Spleen (tissue), 11 donors: ENCODE measurements around the gene ARHGAP10. TPM values are rescaled to one million over a fixed set of nuclear protein-coding genes. Genes with fewer than 3 reads are reported as not detected.

Experiments used
- DNase-seq: peaks from one replicate; pipeline ENCODE4 v3.0.0-alpha.2; 2020
- H3K27ac ChIP-seq, 8 donors: fragments of 200-600 bp; sonication (generic) in 7 of 8; 1 replicate in 4 of 8; 2 replicates in 4 of 8; pipeline versions ENCODE4 v1.5.0 to v1.8.0; 2016 to 2021; ENCODE audit warnings: inconsistent platforms in 4 of 8, mild to moderate bottlenecking in 4 of 8, moderate library complexity in 1 of 8
- H3K27me3 ChIP-seq, 7 donors: fragments of 200-600 bp; sonication (generic) in 6 of 7; replicated peaks in 1 of 7; 1 replicate in 4 of 7; 2 replicates in 3 of 7; pipeline versions ENCODE4 v1.5.0 to v1.8.0; 2016 to 2021; ENCODE audit warnings: inconsistent platforms in 3 of 7, mild to moderate bottlenecking in 1 of 7
- H3K36me3 ChIP-seq, 6 donors: fragments of 200-600 bp; sonication (generic) in 5 of 6; 1 replicate in 4 of 6; 2 replicates in 2 of 6; pipeline versions ENCODE4 v1.5.0 to v1.8.0; 2016 to 2021; ENCODE audit warnings: inconsistent platforms in 2 of 6
- H3K4me1 ChIP-seq, 6 donors: fragments of 200-600 bp; sonication (generic) in 5 of 6; 1 replicate in 3 of 6; 2 replicates in 3 of 6; pipeline versions ENCODE4 v1.5.0 to v1.8.0; 2016 to 2021; ENCODE audit warnings: inconsistent platforms in 3 of 6
- H3K4me3 ChIP-seq, 8 donors: fragments of 200-600 bp; sonication (generic) in 7 of 8; 1 replicate in 4 of 8; 2 replicates in 4 of 8; pipeline versions ENCODE4 v1.5.0 to v1.8.0; 2016 to 2021; ENCODE audit warnings: inconsistent platforms in 4 of 8, mild to moderate bottlenecking in 4 of 8, moderate library complexity in 2 of 8
- H3K9me3 ChIP-seq, 8 donors: fragments of 200-600 bp; sonication (generic) in 7 of 8; 1 replicate in 4 of 8; 2 replicates in 4 of 8; pipeline versions ENCODE4 v1.5.0 to v1.8.0; 2016 to 2021; ENCODE audit warnings: inconsistent platforms in 4 of 8
- POLR2A ChIP-seq, 3 donors: fragments of 450-650 bp; IDR thresholded peaks; one replicate each; pipeline ENCODE4 v1.5.1; 2017; ENCODE audit warnings: antibody characterized with exemption in 3 of 3, mild to moderate bottlenecking in 1 of 3
- POLR2AphosphoS5 ChIP-seq, 3 donors: sonication (generic); formaldehyde crosslinking; IDR thresholded peaks; one replicate each; pipeline ENCODE4 v1.5.1; 2017; ENCODE audit warnings: antibody characterized with exemption in 3 of 3
- WGBS, 5 donors: extraction: QIAGEN DNeasy Blood & Tissue Kit in 3 of 5; methylation state at CpG; one replicate each; pipeline versions ENCODE4 v1.1.5 to v1.1.7; 2013 to 2018; 5-methylcytosine and 5-hydroxymethylcytosine counted together
- intact Hi-C: fragments of 100-400 bp; cut with DNase I; formaldehyde crosslinking; loops from one replicate; pipeline ENCODE4 v1.15.0; 2023; ENCODE audit warnings: low total_unique reads
- polyA plus RNA-seq, 3 donors: library from polyadenylated mRNA; stranded (reverse); fragments of 200-250 nt; gene quantifications; one replicate each; pipeline ENCODE4 v1.2.1, GENCODE V29; 2013
- total RNA-seq, 7 donors: library from RNA; depleted of rRNA in 3 of 7; stranded (reverse); fragments of >200 nt in 3 of 7; fragmentation: NEBNext Ultra II Directional in 4 of 7; extraction: Animal tissue kit (Norgen Biotek cat#: 25700) in 4 of 7; gene quantifications; one replicate each; pipeline versions ENCODE4 v1.1.0 to v1.2.1, GENCODE V29; 2016 to 2021
- TF ChIP-seq, protein P1 (sequence below), 11 experiments: fragments of 200-600 bp in 7 of 11; fragments of 450-650 bp in 4 of 11; sonication (generic) in 4 of 11; IDR thresholded peaks in 8 of 11; conservative IDR thresholded peaks in 3 of 11; 1 replicate in 7 of 11; 2 replicates in 4 of 11; pipeline versions ENCODE4 v1.4.0 to v1.8.0; 2016 to 2021; ENCODE audit warnings: antibody characterized with exemption in 11 of 11, inconsistent platforms in 4 of 11, mild to moderate bottlenecking in 1 of 11
- donor health status: healthy with polysubstance abuse.
- donor health status: DM: no; HTN: no; CAD: no; lungs with moderate emphysema.
- donor health status: DM: no; HTN: no; CAD: no.
- donor health status: Bipolar disorder and iron deficiency.
- donor health status: healthy.
- donor health status: DM: no; HTN: no; CAD: no.
- donor health status: DM: yes; HTN: yes; CAD: no.

ARHGAP10 gene
- total and polyA plus RNA-seq, 10 donors, result 4.0 to 35.5 (median 13.3) TPM

- intact Hi-C loops, result no loop called here
- Histone ChIP-seq H3K27ac (no peak overlapping the region), H3K36me3 (peaks cover 0 to 12% (median 0%) of the 10 kb centered on the region in 6 donors), H3K9me3 (no peaks in the 10 kb centered on the region), H3K4me1 (peaks cover 0 to 5% (median 0%) of the 10 kb centered on the region in 6 donors), H3K4me3 (no peak overlapping the region), H3K27me3 (no peaks in the 10 kb centered on the region)
- DNase-seq, result no peak
- 88 to 95% (median 89%) methylated on average over 5 of the region's 5 CpGs for whole genome bisulfite sequencing, 5 donors
- TF ChIP-seq, protein P1, sequence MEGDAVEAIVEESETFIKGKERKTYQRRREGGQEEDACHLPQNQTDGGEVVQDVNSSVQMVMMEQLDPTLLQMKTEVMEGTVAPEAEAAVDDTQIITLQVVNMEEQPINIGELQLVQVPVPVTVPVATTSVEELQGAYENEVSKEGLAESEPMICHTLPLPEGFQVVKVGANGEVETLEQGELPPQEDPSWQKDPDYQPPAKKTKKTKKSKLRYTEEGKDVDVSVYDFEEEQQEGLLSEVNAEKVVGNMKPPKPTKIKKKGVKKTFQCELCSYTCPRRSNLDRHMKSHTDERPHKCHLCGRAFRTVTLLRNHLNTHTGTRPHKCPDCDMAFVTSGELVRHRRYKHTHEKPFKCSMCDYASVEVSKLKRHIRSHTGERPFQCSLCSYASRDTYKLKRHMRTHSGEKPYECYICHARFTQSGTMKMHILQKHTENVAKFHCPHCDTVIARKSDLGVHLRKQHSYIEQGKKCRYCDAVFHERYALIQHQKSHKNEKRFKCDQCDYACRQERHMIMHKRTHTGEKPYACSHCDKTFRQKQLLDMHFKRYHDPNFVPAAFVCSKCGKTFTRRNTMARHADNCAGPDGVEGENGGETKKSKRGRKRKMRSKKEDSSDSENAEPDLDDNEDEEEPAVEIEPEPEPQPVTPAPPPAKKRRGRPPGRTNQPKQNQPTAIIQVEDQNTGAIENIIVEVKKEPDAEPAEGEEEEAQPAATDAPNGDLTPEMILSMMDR (IDR thresholded peaks at IDR 0.05 in 8 of 11, conservative IDR thresholded peaks at IDR 0.05 in 3 of 11), result no peak
- no peak for TF ChIP-seq POLR2AphosphoS5 (IDR thresholded peaks at IDR 0.05)
- TF ChIP-seq POLR2A (IDR thresholded peaks at IDR 0.05), result no peak
These were observed 236.8 kb downstream of the ARHGAP10 start for GRCh38 chr4:147968641-147969040.

GRCh38 chr4:147969573-147970385 is 237.9 kb downstream of the ARHGAP10 start:
- intact Hi-C loops, result no loop called here
- Histone ChIP-seq H3K4me1 (peaks cover 0 to 5% (median 0%) of the 10 kb centered on the region in 6 donors), H3K9me3 (no peaks in the 10 kb centered on the region), H3K27me3 (no peaks in the 10 kb centered on the region), H3K4me3 (no peak overlapping the region), H3K36me3 (peaks cover 0 to 12% (median 0%) of the 10 kb centered on the region in 6 donors), H3K27ac (no peak overlapping the region)
- no peak for DNase-seq
- TF ChIP-seq, protein P1 (IDR thresholded peaks at IDR 0.05 in 8 of 11, conservative IDR thresholded peaks at IDR 0.05 in 3 of 11), result no peak
- no peak for TF ChIP-seq POLR2AphosphoS5 (IDR thresholded peaks at IDR 0.05)
- TF ChIP-seq POLR2A (IDR thresholded peaks at IDR 0.05), result no peak
- WGBS, 5 donors, result 36 to 48% (median 45%) methylated on average over 11 of the region's 11 CpGs

- intact Hi-C loops, result no loop called here
- peaks cover 0 to 5% (median 0%) of the 10 kb centered on the region in 6 donors for H3K4me1 ChIP-seq
- TF ChIP-seq, protein P1 (IDR thresholded peaks at IDR 0.05 in 8 of 11, conservative IDR thresholded peaks at IDR 0.05 in 3 of 11), result no peak
- no peak for TF ChIP-seq POLR2AphosphoS5 (IDR thresholded peaks at IDR 0.05)
- no peak for TF ChIP-seq POLR2A (IDR thresholded peaks at IDR 0.05)
- H3K27ac ChIP-seq, result no peak overlapping the region
- peaks cover 0 to 12% (median 0%) of the 10 kb centered on the region in 6 donors for H3K36me3 ChIP-seq
- no peak for DNase-seq
- no peaks in the 10 kb centered on the region for H3K27me3 ChIP-seq
- H3K9me3 ChIP-seq, result no peaks in the 10 kb centered on the region
- H3K4me3 ChIP-seq, result no peak overlapping the region
- 91 to 97% (median 96%) methylated on average over 4 of the region's 4 CpGs for WGBS, 5 donors
These were observed 239.2 kb downstream of the ARHGAP10 start for GRCh38 chr4:147971116-147971515.

- DNase-seq, result no peak
- 85 to 97% (median 90%) methylated on average over 3 of the region's 3 CpGs for WGBS, 5 donors
- H3K27ac ChIP-seq, result no peak overlapping the region
These were observed 243.4 kb downstream of the ARHGAP10 start for GRCh38 chr4:147975325-147975724.

More at GRCh38 chr4:147975325-147975724, 243.4 kb downstream of the ARHGAP10 start:
- TF ChIP-seq POLR2AphosphoS5 (IDR thresholded peaks at IDR 0.05), result no peak
- intact Hi-C loops, result no loop called here
- Histone ChIP-seq H3K36me3 (no peaks in the 10 kb centered on the region), H3K4me1 (peaks cover 0 to under 1% (median 0%) of the 10 kb centered on the region in 6 donors), H3K9me3 (peaks cover 0 to 8% (median 0%) of the 10 kb centered on the region in 8 donors), H3K4me3 (no peak overlapping the region), H3K27me3 (no peaks in the 10 kb centered on the region)
